ENCODE data around the gene CAMTA1.

DNA sequence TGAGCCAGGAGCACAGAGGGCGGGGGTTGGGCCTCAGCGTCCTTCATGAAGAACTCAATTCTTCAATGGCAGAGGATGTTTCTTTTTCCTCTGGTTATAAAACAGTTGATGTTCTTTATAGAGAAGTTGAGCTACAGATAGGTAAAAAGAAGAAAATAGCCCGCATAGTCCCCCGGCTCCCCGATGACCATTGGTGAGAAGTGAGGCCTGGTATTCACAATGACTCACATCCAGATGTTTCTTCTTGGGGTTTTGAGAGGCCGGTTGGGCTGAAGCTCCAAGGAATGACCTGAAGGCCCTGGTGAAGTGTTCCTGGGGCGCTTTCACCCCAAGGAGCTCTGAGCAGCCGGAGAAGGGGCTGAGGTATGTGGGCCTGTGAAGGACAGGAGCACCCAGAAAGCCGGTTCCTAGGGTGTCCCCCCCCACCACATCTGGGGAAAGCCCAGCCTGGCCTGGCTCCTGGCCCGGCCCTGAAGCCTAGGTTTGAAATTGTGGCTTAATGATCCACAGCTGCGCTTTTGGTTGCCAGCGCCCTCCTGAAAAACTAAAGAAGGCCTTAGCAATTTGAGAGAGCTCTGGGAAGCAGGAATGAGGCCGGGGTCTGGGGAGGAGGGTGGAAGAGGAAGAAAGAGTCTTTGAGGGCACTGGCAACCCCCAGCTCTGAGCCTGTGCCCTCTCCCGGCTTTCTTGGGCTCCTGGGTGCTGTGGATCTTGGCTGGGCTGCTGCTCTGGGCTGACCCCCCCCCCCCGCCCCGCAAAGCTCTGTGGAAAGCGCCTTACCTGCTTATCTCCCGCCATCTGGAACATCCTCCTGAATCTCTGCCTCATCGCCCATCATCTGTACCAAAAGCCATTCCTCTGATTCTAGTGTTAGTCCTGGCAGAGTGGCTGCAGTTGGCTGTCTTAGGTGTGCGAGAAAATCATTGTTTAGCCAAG lies 444.7 kb downstream of the CAMTA1 start:
- TF ChIP-seq CTCF (IDR thresholded peaks at IDR 0.05 in 2 of 3, conservative IDR thresholded peaks at IDR 0.05 in 1 of 3; ENCODE audit: borderline replicate concordance in 1 of 3, insufficient read depth in 1 of 3, low read depth in 2 of 3, low read length in 2 of 3) (no peak), REST (IDR thresholded peaks at IDR 0.05; ENCODE audit: low read depth) (no peak), POLR2A (IDR thresholded peaks at IDR 0.05; ENCODE audit: borderline replicate concordance, extremely low read depth, insufficient read depth, insufficient read length) (no peak), ZNF274 (IDR thresholded peaks at IDR 0.05; ENCODE audit: low read depth, low read length) (no peak), EZH2 (IDR thresholded peaks at IDR 0.05) (no peak), CEBPB (IDR thresholded peaks at IDR 0.05; ENCODE audit: low read depth) (no peak), EZH2phosphoT487 (IDR thresholded peaks at IDR 0.05; ENCODE audit: borderline replicate concordance) (no peak), CBX3 (IDR thresholded peaks at IDR 0.05; ENCODE audit: low read depth) (no peak), POLR2AphosphoS5 (IDR thresholded peaks at IDR 0.05; ENCODE audit: low read depth, low read length) (no peak), RAD21 (IDR thresholded peaks at IDR 0.05; ENCODE audit: low read depth) (no peak)
- TF ChIP-seq, protein P1, sequence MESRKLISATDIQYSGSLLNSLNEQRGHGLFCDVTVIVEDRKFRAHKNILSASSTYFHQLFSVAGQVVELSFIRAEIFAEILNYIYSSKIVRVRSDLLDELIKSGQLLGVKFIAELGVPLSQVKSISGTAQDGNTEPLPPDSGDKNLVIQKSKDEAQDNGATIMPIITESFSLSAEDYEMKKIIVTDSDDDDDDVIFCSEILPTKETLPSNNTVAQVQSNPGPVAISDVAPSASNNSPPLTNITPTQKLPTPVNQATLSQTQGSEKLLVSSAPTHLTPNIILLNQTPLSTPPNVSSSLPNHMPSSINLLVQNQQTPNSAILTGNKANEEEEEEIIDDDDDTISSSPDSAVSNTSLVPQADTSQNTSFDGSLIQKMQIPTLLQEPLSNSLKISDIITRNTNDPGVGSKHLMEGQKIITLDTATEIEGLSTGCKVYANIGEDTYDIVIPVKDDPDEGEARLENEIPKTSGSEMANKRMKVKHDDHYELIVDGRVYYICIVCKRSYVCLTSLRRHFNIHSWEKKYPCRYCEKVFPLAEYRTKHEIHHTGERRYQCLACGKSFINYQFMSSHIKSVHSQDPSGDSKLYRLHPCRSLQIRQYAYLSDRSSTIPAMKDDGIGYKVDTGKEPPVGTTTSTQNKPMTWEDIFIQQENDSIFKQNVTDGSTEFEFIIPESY (IDR thresholded peaks at IDR 0.05; ENCODE audit: extremely low read depth, insufficient replicate concordance, low read length): no peak

Data from HCT116 (cell line).